HTR-8/SVneo (cell line): Measurements from ENCODE around the gene PSAPL1.

Source experiments
- DNase-seq: peaks from one replicate; pipeline ENCODE4 v3.0.0; 2011; ENCODE audit warnings: low spot score, mixed read lengths; ENCODE audit not compliant: insufficient read length
- FAIRE-seq: peaks from 2 replicates; lab custom pipeline; 2011; peaks lifted over from hg19 to GRCh38; lab: Jason Lieb, UNC

PSAPL1 gene

GRCh38 chr4:7432531-7433375 is 2.0 kb downstream of the PSAPL1 start:
- DNase-seq: no peak
- FAIRE-seq: no peak

DNA sequence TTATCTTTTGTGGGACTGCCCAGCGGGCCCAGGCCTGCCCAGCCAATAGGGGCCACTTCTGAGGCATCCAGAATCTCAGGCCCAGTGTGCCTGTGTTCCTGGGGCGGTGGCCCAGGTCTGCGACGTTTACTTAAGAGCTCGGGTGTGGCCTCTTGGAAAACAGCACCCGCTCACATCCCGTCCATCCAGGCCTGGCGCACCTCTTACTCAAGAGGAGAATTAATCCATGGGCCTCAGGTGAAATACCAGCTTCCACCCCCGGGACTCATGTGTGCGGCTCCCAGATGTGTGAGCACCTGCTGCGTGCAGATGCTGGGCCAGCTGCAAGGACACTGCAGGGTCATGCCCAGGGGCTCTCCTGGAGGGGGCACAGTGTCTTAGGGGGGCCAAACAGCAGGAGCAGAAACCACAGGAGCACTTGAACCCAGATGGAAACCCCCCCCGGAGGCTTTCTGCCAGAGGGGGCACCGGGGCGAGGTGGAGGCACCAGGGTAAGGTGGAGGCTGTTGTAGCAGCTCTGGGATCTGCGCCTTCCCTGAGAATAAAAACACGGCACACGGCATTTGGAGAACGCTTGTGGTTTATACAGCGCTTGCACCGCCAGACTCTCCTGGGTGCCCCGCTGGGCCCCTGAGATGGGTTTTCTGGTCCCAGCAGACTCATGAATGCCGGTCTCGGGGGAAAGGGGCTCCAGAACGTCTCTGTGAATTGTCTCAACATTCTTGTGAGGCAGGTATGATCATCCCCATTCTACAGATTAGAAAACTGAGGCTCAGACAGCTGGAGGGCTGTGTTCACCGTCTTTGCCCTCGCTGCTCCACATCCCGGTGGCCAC is 2.8 kb downstream of the PSAPL1 start:
- FAIRE-seq (no peak), DNase-seq (no peak)

DNA sequence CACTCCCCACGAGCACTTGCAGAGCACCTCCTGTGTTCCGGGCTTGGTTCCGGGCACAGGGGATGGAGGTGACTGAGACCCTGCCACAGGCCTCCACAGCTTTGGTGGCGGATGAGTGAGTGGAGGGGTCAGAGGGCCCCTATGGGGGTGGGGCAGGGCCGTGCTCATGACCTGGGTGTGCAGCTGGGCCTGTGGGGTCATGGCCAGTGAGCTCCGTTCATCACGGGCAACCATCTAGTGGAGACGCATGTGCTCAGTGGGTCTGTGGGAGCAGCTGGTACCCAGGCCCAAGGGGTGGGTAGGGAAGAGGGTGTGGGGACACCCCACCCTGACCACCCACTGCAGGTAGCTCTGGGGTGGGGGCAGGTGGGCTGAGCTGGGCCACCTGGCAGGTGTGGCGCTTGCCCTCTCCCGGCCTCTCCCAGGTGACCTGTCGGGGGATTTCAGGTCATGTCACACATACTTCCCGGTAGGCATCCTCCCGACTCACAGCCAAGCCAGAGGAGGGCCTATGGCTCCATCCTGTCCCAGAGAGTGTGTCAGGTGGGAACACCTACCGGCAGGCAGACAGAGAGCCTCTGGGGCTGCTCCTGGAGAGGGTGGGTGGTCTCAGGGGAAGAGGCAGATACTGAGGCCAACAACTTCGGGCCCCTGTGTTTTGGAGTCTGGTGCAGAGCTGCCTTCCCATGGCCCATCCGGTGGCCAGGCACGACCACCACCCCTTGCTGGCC is 3.6 kb downstream of the PSAPL1 start:
- no peak for DNase-seq
- no peak for FAIRE-seq

DNA sequence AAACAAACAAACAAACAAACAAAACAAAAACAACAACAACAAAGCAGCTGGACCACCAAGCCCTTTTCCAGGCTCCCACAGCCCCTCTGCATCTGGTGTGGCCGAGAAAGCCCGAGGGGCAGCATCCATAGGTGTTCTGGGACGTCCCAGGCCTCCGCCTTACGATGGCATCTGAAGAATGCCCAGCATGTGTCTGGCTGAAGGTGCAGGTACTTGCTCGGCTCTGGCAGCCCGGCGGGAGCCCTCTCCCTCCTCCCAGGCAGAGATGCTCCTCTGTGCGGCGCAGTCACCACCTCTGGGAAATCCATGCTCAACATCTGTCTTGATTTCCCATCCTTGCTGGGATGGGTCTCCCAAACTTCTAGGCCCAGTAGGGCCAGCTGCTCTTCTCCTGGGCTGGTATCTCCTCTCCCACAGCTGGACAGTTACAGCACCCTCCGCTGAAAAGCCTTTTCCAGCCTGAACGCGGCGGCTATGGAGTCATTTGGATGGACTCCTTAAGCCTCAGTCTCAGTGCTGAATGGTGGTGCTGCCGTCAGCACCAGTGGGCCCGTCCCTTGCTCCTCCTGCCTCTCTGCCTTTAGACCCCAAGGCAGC is 4.3 kb downstream of the PSAPL1 start:
- DNase-seq (no peak), FAIRE-seq (no peak)

DNA sequence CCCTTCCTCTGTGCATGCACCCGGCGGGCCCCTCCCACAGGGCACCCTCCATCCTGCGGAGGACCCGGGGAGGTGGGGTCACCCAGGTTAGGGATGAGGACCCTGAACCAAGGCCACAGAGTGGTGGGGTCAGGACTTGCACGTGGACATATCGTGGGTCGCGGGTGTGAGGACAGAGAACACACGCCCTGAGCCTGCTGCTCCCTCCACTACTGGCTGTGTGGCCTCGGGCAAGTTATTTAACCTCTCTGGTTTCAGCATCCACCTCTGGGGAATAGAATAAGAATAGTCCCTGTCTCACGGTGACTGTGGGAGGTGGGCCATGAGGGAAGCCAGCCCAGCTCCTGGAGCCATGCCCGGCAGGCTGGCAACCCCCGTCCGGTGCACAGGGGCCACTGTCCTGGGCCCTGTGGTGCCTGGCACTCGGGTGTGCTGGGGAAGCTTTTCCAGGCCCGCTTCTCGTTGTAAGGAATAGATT is 5.1 kb downstream of the PSAPL1 start:
- DNase-seq (no peak), FAIRE-seq (no peak)

DNA sequence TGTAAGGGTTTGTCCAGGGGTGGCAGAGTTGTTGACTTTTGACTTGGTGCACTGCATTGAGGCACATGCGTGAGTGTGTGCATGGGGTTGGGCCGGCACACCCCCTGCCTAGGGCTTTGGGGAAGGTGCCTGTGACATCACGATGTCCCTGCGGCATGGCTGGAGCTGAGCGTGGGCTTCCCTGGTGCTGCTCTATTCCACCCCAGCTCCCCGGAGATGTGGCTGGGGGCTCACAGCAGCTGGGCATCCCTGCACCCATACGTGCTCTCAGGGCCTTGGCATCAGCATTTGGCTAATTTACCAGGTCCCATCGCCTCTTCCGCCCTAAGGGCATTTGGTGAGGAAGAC is 5.7 kb downstream of the PSAPL1 start:
- FAIRE-seq: no peak
- no peak for DNase-seq

DNA sequence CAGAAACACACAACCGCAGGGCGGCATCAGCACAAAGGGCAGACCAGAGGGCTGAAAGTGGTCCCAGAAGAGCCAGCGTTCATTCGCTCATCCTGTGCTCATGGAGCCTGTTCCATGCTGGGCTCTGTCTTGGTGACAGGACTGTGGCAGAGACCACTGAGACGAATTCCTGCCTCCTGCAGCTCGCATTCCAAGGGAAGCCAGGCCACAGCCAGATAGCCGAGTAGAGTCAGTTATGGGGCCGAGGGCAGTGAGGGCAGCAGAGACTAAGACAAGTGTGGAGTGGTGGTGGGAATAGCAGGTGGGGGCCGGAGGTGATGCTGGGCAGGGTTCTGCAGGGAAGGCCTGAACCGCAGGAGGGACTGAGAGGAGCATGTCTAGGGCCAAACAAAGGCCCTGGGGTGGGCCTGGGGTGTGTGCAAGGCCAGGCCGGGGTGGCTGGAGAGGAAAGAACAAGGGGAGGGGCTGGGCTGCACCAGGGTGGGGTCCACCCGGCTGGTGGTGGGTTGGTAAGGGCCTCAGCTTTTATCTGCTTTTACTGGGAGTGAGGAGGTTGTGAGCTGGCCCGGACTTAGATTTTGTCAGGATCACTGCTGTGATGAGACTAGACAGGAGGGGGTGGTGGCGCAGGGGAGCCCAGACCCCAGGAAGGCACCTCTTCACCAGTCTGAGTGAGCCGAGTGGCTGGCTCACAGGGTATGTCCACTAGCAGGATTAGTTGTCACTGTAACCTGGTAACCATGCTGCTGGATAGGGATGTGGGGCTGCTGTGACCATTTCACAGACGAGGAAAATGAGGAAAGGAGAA is 6.3 kb downstream of the PSAPL1 start:
- FAIRE-seq: no peak
- no peak for DNase-seq

- DNase-seq: no peak
- FAIRE-seq: no peak
Measured at GRCh38 chr4:7427831-7428260, 6.9 kb downstream of the PSAPL1 start.

- DNase-seq (no peak), FAIRE-seq (no peak)
Measured at GRCh38 chr4:7427361-7427760, 7.4 kb downstream of the PSAPL1 start.

DNA sequence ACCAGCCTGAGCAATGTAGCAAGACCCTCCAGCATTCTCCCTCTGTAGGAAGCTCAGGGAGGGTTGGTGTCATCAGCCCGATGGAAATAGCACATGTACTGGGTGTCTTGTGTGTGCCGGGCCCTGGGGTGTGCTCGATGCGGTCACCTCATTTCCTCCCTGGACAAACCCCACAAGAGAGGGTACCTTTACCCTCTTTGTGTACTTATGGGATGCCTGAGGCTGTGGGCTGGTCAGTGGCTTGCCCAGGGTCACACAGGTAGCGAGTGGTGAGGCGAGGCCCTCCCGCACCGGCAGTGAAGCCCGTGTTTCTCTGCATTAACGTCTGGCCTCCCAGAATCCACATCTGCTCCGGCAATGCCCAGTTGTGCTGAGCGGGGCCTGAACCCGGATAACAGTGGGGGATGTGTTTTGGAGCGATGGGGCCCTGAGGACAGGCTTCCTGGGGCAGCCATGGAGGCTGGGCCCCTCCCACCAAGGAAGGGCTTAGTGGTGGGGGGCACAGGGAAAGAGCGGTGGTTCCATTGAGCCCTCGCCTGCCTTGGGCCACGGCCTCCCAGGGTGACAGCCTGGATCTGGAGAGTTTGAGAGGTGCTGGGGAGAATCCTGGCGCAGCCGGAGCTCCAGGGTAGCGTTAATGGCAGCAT is 8.1 kb downstream of the PSAPL1 start:
- DNase-seq: no peak
- no peak for FAIRE-seq

DNA sequence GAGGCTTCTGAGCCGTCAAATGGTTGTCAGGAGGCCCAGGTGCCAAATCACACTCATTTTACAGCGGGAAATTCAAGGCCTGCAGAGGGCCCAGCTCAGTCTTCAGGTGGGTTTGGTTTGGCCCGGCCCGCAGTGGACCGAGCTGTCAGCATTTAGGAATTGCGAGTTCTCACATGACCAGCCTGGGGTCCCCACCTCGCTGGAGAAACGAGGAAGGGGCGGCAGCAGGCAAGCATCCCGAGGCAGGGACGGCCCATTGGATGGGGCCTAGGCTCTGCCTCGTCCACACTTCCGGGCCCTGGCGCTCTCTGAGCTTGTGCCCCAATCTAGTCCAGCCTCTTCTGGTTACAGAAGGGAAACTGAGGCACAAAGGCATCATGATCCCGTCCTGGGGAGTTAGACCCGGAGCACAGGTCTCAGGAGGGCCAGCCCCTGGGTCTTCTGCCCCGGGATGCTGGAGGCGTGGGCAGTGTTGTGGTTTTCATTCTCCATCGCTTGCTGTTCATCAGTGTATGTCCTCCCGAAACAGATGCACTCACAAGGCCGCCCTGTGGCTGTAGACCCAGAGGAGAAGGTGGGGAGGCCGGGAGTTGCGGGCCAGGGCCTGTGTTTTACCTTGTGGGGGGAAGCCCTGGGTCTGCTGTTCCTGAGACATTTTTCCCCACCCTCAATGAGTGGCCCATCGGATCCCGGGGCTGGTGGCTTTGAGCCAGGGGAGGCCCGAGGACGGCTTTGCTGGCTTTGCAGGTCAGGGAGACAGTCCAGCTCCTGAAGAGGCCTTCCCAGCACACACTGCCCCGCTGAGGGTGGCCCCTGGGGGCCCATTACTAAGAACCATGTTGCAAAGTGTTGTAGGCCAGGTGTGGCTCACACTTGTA is 8.9 kb downstream of the PSAPL1 start:
- FAIRE-seq (no peak), DNase-seq (no peak)

DNA sequence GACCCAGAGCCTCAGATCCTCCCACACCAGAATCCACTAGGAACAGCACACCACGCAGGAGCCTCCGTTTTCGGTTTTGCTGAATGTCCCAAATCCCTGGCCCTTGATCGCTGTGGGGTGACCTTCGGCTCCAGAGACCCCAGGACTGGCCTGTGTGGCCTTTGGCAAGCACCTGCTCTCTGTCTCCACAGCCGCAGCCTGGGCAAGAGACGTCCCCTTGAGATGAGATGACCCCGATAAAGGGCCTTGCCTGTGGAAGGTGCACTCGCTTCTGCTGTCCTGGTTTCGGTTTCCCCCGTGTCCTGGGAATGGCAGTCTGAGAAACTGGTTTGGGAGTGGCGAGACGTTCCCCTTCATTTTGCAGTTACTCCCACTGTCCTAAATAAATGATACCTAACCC is 9.6 kb downstream of the PSAPL1 start:
- no peak for DNase-seq
- FAIRE-seq: no peak

DNA sequence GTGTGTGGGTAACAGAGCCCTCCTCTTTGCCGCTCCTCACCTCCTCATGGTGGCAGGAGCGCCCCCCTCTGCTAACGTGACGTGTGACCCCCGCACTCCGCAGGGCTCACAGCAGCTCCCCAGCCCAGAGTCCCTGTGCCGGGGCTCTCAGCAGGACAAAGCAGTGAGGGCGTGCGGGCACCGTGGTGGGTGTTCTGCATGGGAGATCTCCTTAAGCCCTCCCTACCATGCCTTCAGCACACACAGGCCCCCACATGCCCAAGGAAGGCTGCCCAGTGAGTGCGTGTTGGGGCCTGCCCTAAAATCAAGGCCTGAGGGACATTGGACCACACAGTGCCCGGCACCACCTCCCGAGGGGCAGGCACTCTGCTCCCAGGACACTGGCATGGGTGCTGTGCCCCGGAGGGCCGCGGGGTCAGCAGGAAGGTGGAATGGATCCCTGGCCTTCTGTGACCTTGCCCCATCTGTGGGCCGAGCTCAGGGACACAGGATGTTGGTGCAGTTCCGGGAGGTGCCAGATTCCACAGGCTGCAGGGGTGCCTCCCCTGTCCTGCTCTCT is 10.1 kb downstream of the PSAPL1 start:
- FAIRE-seq: no peak

DNA sequence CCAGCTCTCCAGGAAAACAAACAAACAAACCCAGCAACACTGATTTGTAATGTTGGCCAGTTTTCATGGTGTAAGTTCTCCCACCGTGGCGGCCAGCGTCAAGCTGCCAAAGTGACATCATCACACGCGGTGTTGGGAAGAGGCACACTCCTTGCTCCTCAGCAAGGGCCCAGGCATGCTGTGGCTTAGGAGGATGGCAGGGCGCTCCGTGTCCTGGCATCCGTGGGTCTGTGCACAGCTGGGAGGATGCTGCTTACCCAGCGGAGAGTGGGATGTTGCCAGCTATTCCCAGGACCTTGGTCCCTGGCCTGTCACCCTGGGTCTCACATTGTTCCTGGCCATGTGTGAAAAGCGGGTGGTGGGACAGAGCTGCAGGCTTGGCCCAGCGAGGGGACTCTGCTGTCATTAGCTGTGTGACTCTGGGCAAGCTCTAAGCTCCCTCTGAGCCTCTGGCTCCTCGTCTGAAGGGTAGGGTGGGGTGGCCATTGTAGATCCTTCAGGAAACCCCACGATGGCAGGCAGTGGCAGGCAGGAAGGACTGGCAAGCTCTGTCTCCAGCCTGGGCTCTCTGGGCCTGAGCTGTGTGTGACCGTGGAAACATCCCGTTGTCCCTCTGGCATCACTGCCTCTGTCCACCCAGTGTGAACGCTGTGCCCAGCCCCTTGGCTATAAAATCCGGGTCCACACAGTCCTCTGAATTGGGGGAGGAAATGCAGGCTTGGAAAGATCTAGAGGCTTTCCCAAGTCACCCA is 10.8 kb downstream of the PSAPL1 start:
- FAIRE-seq: no peak
- DNase-seq: no peak

More for the DNA sequence above, 10.1 kb downstream of the PSAPL1 start:
- DNase-seq: no peak

DNA sequence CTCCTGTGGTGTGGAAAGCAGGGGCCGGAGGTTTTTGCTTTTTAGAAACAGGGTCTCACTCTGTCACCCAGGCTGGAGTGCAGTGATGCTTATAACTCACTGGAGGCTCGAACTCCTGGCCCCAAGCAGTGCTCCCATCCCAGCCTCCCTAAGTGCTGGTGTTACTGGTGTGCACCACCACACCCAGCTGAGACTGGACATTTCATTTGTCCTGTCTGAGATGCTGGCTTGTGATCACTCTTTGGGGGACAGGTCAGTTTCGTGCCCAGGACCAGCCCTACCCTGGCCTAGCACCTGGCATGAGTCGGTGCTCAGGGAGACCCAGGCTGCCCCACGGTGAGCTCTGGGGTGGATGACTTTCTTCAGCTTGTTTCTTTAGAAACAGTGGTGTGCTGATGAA is 11.3 kb downstream of the PSAPL1 start:
- FAIRE-seq: no peak
- DNase-seq: no peak

DNA sequence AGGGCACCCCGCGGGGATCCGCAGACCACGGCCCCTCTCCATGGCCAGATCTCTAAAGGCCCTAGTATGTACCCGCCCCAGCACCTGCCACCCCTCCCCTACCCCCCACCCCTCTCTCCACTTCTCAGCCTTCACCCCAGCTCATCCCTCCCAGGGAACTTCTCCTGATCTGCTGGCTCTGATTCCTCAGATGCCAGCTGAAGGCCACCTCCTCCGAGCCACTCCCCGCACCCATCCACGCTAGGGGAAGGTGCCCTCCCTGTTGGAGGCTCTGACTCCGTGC is 11.9 kb downstream of the PSAPL1 start:
- no peak for DNase-seq
- FAIRE-seq: no peak

- FAIRE-seq (no peak), DNase-seq (no peak)
Measured at GRCh38 chr4:7422151-7422897, 12.4 kb downstream of the PSAPL1 start.
